ENCODE measurements around the gene ZNF428.

DNA sequence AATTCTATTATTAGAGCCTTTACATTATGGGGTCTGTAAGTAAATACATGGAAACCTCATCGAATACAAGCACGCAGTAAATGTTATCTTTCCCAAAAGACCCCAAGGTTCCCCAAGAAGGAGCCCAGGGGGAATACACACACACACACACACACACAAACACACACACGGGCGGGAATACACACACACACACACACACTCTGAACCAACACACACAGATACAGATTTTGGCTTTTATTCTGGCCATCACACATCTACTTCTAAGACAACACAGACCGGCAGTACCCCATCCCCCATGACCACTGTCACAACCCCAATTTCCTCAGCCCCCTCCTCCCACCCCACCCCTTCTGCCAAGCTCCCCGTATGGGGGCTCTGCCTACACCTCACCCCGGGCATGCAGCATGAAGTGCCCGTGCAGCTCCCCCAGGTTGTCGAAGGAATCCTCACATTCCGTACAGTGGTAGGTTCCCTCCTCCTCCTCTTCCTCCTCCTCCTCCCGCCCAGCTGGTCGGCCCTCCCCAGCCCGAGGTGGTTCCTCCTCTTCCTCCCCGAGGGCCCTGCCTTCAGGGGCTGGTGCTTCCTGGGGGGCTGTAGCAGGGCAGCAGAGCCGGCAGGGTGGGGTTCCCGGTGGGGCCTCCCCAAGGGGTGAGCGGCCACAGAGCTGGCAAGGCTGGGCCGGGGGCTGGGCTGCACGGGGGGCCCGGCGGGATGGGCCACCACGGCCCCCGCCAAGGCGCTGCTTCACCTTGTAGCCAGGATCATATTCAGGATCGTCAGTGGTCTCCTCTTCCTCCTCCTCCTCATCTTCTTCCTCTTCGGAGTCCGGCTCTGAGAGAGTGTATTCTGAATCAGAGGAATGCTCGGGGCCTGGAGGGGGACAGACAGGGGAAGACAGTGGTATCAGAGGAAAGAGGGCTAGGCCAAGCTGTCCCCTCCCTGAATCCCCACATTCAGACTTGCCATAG, 11.9 kb downstream of the ZNF428 start:
- TF ChIP-seq POLR2A (IDR thresholded peaks at IDR 0.05; ENCODE audit: low read depth, low read length) (no peak), TAF1 (IDR thresholded peaks at IDR 0.05; ENCODE audit: low read depth, low read length) (no peak)

All from GM12891 (cell line).